ENCODE data around the gene ST3GAL4. TPM values are rescaled to one million over a fixed set of nuclear protein-coding genes. Genes with fewer than 3 reads are reported as not detected.

The ST3GAL4 gene
- total and polyA plus RNA-seq, 4 donors: 25.4 to 36.3 (median 28.2) TPM

- Histone ChIP-seq H3K4me1 (ENCODE audit: control insufficient read depth in 1 of 2, insufficient read depth in 2 of 2, low read length in 2 of 2) (no peaks in the 10 kb centered on the region), H3K4me3 (ENCODE audit: low read length in 2 of 2) (no peak overlapping the region), H3K27ac (ENCODE audit: low read depth in 1 of 2, low read length in 2 of 2) (no peak overlapping the region), H3K9me3 (ENCODE audit: control insufficient read depth, low read length) (no peaks in the 10 kb centered on the region), H3K36me3 (ENCODE audit: control insufficient read depth in 1 of 2, insufficient read depth in 2 of 2, low read length in 1 of 2) (no peaks in the 10 kb centered on the region), H3K27me3 (ENCODE audit: control insufficient read depth in 1 of 2, insufficient read depth in 2 of 2, low read length in 1 of 2) (no peaks in the 10 kb centered on the region)
- DNase-seq (no peak), ATAC-seq (ENCODE audit: low FRiP score) (no peak)
- WGBS, 2 donors: 95 to 97% methylated on average over 10 of the region's 10 CpGs
- intact Hi-C loops (cut with DNase I): no loop called here
Observed at GRCh38 chr11:126430581-126431335, 75.3 kb downstream of the ST3GAL4 start.

DNA sequence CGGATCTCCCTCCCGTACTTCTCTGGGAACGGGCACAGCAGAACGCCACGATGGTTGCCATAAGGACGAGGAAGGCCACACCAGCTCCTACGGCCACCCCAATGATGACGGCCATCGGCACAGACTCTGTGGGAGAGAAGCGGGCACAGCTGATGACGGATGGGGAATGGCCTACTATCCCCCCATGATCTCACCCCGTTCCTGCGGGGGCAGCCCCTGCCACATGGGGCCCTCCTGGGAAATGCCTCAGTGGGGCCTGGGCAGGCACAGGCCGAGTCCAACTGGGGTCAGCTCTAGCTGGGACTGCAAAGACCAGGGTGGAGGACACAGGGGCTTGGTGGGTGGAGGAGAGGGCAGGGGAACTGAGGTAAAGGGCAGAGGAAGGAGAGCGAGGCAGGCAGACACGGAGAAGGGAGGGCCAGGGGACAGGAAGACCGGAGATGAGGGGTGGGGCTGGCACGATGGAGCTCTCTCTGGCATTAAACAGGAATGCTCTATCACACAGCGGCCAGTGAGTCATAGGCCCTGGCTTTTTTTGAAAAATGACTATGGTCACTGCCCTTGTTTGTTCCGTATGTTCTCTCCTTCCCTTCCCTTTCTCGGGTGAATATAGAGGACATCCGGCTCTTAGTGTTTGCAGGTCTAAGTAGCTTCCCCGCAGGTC, 76.0 kb downstream of the ST3GAL4 start:
- intact Hi-C loops (cut with DNase I): no loop called here
- peak; percentile 75 for ATAC-seq (ENCODE audit: low FRiP score)
- DNase-seq: peak; percentile 83 to 86
- Histone ChIP-seq H3K4me1 (ENCODE audit: control insufficient read depth in 1 of 2, insufficient read depth in 2 of 2, low read length in 2 of 2) (no peaks in the 10 kb centered on the region), H3K36me3 (ENCODE audit: control insufficient read depth in 1 of 2, insufficient read depth in 2 of 2, low read length in 1 of 2) (no peaks in the 10 kb centered on the region), H3K27me3 (ENCODE audit: control insufficient read depth in 1 of 2, insufficient read depth in 2 of 2, low read length in 1 of 2) (no peaks in the 10 kb centered on the region), H3K27ac (ENCODE audit: low read depth in 1 of 2, low read length in 2 of 2) (no peak overlapping the region), H3K4me3 (ENCODE audit: low read length in 2 of 2) (no peak overlapping the region), H3K9me3 (ENCODE audit: control insufficient read depth, low read length) (no peaks in the 10 kb centered on the region)
- whole genome bisulfite sequencing, 2 donors: 72 to 73% methylated on average over 23 of the region's 23 CpGs

- H3K27me3 ChIP-seq (ENCODE audit: control insufficient read depth in 1 of 2, insufficient read depth in 2 of 2, low read length in 1 of 2): no peaks in the 10 kb centered on the region
- intact Hi-C loops (cut with DNase I): no loop called here
- H3K9me3 ChIP-seq (ENCODE audit: control insufficient read depth, low read length): no peaks in the 10 kb centered on the region
- no peak overlapping the region for H3K4me3 ChIP-seq (ENCODE audit: low read length in 2 of 2)
- WGBS, 2 donors: 58 to 67% methylated on average over 3 of the region's 3 CpGs
- no peak overlapping the region for H3K27ac ChIP-seq (ENCODE audit: low read depth in 1 of 2, low read length in 2 of 2)
- no peak for ATAC-seq (ENCODE audit: low FRiP score)
- no peaks in the 10 kb centered on the region for H3K36me3 ChIP-seq (ENCODE audit: control insufficient read depth in 1 of 2, insufficient read depth in 2 of 2, low read length in 1 of 2)
- no peaks in the 10 kb centered on the region for H3K4me1 ChIP-seq (ENCODE audit: control insufficient read depth in 1 of 2, insufficient read depth in 2 of 2, low read length in 2 of 2)
- no peak for DNase-seq
Observed at GRCh38 chr11:126432065-126432461, 76.6 kb downstream of the ST3GAL4 start.

GRCh38 chr11:126432525-126432924, 77.0 kb downstream of the ST3GAL4 start:
- Histone ChIP-seq H3K4me3 (ENCODE audit: low read length in 2 of 2) (no peak overlapping the region), H3K9me3 (ENCODE audit: control insufficient read depth, low read length) (no peaks in the 10 kb centered on the region), H3K27ac (ENCODE audit: low read depth in 1 of 2, low read length in 2 of 2) (no peak overlapping the region), H3K36me3 (ENCODE audit: control insufficient read depth in 1 of 2, insufficient read depth in 2 of 2, low read length in 1 of 2) (no peaks in the 10 kb centered on the region), H3K27me3 (ENCODE audit: control insufficient read depth in 1 of 2, insufficient read depth in 2 of 2, low read length in 1 of 2) (no peaks in the 10 kb centered on the region), H3K4me1 (ENCODE audit: control insufficient read depth in 1 of 2, insufficient read depth in 2 of 2, low read length in 2 of 2) (no peaks in the 10 kb centered on the region)
- 81 to 83% methylated on average over 6 of the region's 6 CpGs for WGBS, 2 donors
- peak; percentile 43 for ATAC-seq (ENCODE audit: low FRiP score)
- no peak for DNase-seq
- intact Hi-C loops (cut with DNase I): no loop called here

- DNase-seq (no peak), ATAC-seq (ENCODE audit: low FRiP score) (peak; percentile 4)
- no peak overlapping the region for H3K4me3 ChIP-seq (ENCODE audit: low read length in 2 of 2)
- no peaks in the 10 kb centered on the region for H3K36me3 ChIP-seq (ENCODE audit: control insufficient read depth in 1 of 2, insufficient read depth in 2 of 2, low read length in 1 of 2)
- no peak overlapping the region for H3K27ac ChIP-seq (ENCODE audit: low read depth in 1 of 2, low read length in 2 of 2)
- no peaks in the 10 kb centered on the region for H3K27me3 ChIP-seq (ENCODE audit: control insufficient read depth in 1 of 2, insufficient read depth in 2 of 2, low read length in 1 of 2)
- 93% methylated on average over 11 of the region's 11 CpGs for WGBS, 2 donors
- no peaks in the 10 kb centered on the region for H3K9me3 ChIP-seq (ENCODE audit: control insufficient read depth, low read length)
- intact Hi-C loops (cut with DNase I): no loop called here
- H3K4me1 ChIP-seq (ENCODE audit: control insufficient read depth in 1 of 2, insufficient read depth in 2 of 2, low read length in 2 of 2): no peaks in the 10 kb centered on the region
Observed at GRCh38 chr11:126433244-126433846, 77.9 kb downstream of the ST3GAL4 start.

- Histone ChIP-seq H3K9me3 (ENCODE audit: control insufficient read depth, low read length) (no peaks in the 10 kb centered on the region), H3K36me3 (ENCODE audit: control insufficient read depth in 1 of 2, insufficient read depth in 2 of 2, low read length in 1 of 2) (no peaks in the 10 kb centered on the region), H3K27me3 (ENCODE audit: control insufficient read depth in 1 of 2, insufficient read depth in 2 of 2, low read length in 1 of 2) (no peaks in the 10 kb centered on the region), H3K27ac (ENCODE audit: low read depth in 1 of 2, low read length in 2 of 2) (no peak overlapping the region), H3K4me1 (ENCODE audit: control insufficient read depth in 1 of 2, insufficient read depth in 2 of 2, low read length in 2 of 2) (no peaks in the 10 kb centered on the region), H3K4me3 (ENCODE audit: low read length in 2 of 2) (no peak overlapping the region)
- no peak for DNase-seq
- no peak for ATAC-seq (ENCODE audit: low FRiP score)
- 80 to 88% methylated on average over 15 to 16 of the region's 16 CpGs for WGBS, 2 donors
- intact Hi-C loops (cut with DNase I): no loop called here
Observed at GRCh38 chr11:126433989-126434949, 78.8 kb downstream of the ST3GAL4 start.

GRCh38 chr11:126434950-126435335, 79.5 kb downstream of the ST3GAL4 start:
- no peaks in the 10 kb centered on the region for H3K36me3 ChIP-seq (ENCODE audit: control insufficient read depth in 1 of 2, insufficient read depth in 2 of 2, low read length in 1 of 2)
- WGBS, 2 donors: 92 to 97% methylated on average over 9 to 12 of the region's 12 CpGs
- no peaks in the 10 kb centered on the region for H3K9me3 ChIP-seq (ENCODE audit: control insufficient read depth, low read length)
- no peak overlapping the region for H3K4me3 ChIP-seq (ENCODE audit: low read length in 2 of 2)
- H3K27ac ChIP-seq (ENCODE audit: low read depth in 1 of 2, low read length in 2 of 2): no peak overlapping the region
- no peaks in the 10 kb centered on the region for H3K4me1 ChIP-seq (ENCODE audit: control insufficient read depth in 1 of 2, insufficient read depth in 2 of 2, low read length in 2 of 2)
- intact Hi-C loops (cut with DNase I): no loop called here
- ATAC-seq (ENCODE audit: low FRiP score): no peak
- no peak for DNase-seq
- no peaks in the 10 kb centered on the region for H3K27me3 ChIP-seq (ENCODE audit: control insufficient read depth in 1 of 2, insufficient read depth in 2 of 2, low read length in 1 of 2)

- ATAC-seq (ENCODE audit: low FRiP score) (no peak), DNase-seq (no peak)
- Histone ChIP-seq H3K4me1 (ENCODE audit: control insufficient read depth in 1 of 2, insufficient read depth in 2 of 2, low read length in 2 of 2) (no peaks in the 10 kb centered on the region), H3K9me3 (ENCODE audit: control insufficient read depth, low read length) (no peaks in the 10 kb centered on the region), H3K27me3 (ENCODE audit: control insufficient read depth in 1 of 2, insufficient read depth in 2 of 2, low read length in 1 of 2) (no peaks in the 10 kb centered on the region), H3K4me3 (ENCODE audit: low read length in 2 of 2) (no peak overlapping the region), H3K27ac (ENCODE audit: low read depth in 1 of 2, low read length in 2 of 2) (no peak overlapping the region), H3K36me3 (ENCODE audit: control insufficient read depth in 1 of 2, insufficient read depth in 2 of 2, low read length in 1 of 2) (no peaks in the 10 kb centered on the region)
- intact Hi-C loops (cut with DNase I): no loop called here
- WGBS, 2 donors: 92 to 94% methylated on average over 7 of the region's 7 CpGs
Observed at GRCh38 chr11:126436209-126436755, 80.8 kb downstream of the ST3GAL4 start.

All from aorta (tissue), 5 donors.